ENCODE results near the gene MUC21. TPM values are rescaled to one million over a fixed set of nuclear protein-coding genes. Genes with fewer than 3 reads are reported as not detected.
"Not testable (repeated sequence)": the region's sequence is repeated elsewhere in the genome, so short reads cannot be mapped to it uniquely, and the experiment has no call there.

MUC21 gene
- total and polyA plus RNA-seq, 2 donors from 2014 or later, result not detected

- no peak for FAIRE-seq
- no peaks in the 10 kb centered on the region for H3K9me3 ChIP-seq (ENCODE audit: control insufficient read depth in 2 of 3, insufficient read depth in 1 of 3, low read length in 3 of 3)
- no peak for DNase-seq
- H3K4me3 ChIP-seq (ENCODE audit: low read length in 3 of 3), result no peak overlapping the region
- TF ChIP-seq, protein P1, sequence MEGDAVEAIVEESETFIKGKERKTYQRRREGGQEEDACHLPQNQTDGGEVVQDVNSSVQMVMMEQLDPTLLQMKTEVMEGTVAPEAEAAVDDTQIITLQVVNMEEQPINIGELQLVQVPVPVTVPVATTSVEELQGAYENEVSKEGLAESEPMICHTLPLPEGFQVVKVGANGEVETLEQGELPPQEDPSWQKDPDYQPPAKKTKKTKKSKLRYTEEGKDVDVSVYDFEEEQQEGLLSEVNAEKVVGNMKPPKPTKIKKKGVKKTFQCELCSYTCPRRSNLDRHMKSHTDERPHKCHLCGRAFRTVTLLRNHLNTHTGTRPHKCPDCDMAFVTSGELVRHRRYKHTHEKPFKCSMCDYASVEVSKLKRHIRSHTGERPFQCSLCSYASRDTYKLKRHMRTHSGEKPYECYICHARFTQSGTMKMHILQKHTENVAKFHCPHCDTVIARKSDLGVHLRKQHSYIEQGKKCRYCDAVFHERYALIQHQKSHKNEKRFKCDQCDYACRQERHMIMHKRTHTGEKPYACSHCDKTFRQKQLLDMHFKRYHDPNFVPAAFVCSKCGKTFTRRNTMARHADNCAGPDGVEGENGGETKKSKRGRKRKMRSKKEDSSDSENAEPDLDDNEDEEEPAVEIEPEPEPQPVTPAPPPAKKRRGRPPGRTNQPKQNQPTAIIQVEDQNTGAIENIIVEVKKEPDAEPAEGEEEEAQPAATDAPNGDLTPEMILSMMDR (IDR thresholded peaks at IDR 0.05; ENCODE audit: borderline replicate concordance, extremely low read depth, insufficient read depth), result no peak
- H3K27ac ChIP-seq (ENCODE audit: low read depth in 2 of 2, low read length in 2 of 2), result no peak overlapping the region
- no peaks in the 10 kb centered on the region for H3K36me3 ChIP-seq (ENCODE audit: control insufficient read depth in 2 of 3, insufficient read depth in 3 of 3, low read length in 3 of 3)
- intact Hi-C loops (cut with DNase I), result no loop called here
- no peaks in the 10 kb centered on the region for H3K4me1 ChIP-seq (ENCODE audit: control insufficient read depth in 2 of 3, insufficient read depth in 2 of 3, low read depth in 1 of 3, low read length in 3 of 3)
- no peak overlapping the region for H3K9ac ChIP-seq (ENCODE audit: low read length in 3 of 3)
- no peaks in the 10 kb centered on the region for H3K27me3 ChIP-seq (ENCODE audit: control insufficient read depth, insufficient read depth, low read length)
These were observed 19.4 kb upstream of the MUC21 start for GRCh38 chr6:30964075-30964474.

DNA sequence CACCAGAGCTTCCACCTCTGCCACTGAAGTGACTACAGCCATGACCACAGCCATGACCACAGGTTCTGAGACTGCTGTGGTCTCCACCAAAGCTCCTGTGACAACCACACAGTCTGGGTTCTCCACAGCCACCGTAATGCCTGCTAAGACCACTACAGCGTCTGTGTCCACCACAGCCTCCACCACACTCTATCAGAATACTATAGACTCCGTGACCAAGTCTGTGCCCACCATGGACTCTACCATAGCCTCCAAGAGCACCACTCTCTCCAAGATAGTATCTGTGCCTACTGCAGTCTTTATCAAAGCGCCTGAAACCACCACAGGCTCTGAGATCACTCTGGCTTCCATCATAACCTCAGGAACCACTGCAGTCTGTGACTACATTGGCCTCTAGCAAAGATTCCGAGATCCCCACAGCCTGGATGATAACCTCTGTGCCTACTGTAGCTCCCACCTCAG, 18.3 kb upstream of the MUC21 start:
- DNase-seq (no peak), FAIRE-seq (no peak)
- TF ChIP-seq, protein P1 (IDR thresholded peaks at IDR 0.05; ENCODE audit: borderline replicate concordance, extremely low read depth, insufficient read depth), result no peak
- no peak overlapping the region for H3K9ac ChIP-seq (ENCODE audit: low read length in 3 of 3)
- H3K27me3 ChIP-seq (ENCODE audit: control insufficient read depth, insufficient read depth, low read length), result no peaks in the 10 kb centered on the region
- H3K4me1 ChIP-seq (ENCODE audit: control insufficient read depth in 2 of 3, insufficient read depth in 2 of 3, low read depth in 1 of 3, low read length in 3 of 3), result no peaks in the 10 kb centered on the region
- no peaks in the 10 kb centered on the region for H3K36me3 ChIP-seq (ENCODE audit: control insufficient read depth in 2 of 3, insufficient read depth in 3 of 3, low read length in 3 of 3)
- no peaks in the 10 kb centered on the region for H3K9me3 ChIP-seq (ENCODE audit: control insufficient read depth in 2 of 3, insufficient read depth in 1 of 3, low read length in 3 of 3)
- no peak overlapping the region for H3K27ac ChIP-seq (ENCODE audit: low read depth in 2 of 2, low read length in 2 of 2)
- H3K4me3 ChIP-seq (ENCODE audit: low read length in 3 of 3), result no peak overlapping the region
- intact Hi-C loops (cut with DNase I), result no loop called here

DNA sequence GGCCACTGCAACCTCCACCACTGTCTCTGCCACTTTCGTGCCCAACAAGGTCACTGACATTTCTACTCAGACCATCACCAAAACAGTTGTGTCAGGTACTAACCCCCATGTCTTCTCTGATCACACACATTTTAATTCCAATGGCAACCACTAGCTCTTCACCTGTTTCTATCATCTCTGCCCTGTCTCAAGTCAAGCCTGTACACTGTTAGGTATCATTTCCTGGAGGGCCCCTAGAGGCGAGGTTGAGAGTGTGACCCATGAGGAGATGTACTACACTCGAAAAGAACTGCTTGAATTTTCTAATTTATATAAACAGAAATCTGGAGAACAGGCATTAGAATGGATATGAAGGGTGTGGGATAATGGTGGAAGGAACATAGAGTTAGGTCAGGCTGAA, 17.4 kb upstream of the MUC21 start:
- FAIRE-seq (no peak), DNase-seq (no peak)
- Histone ChIP-seq H3K27ac (ENCODE audit: low read depth in 2 of 2, low read length in 2 of 2) (no peak overlapping the region), H3K27me3 (ENCODE audit: control insufficient read depth, insufficient read depth, low read length) (no peaks in the 10 kb centered on the region), H3K9ac (ENCODE audit: low read length in 3 of 3) (no peak overlapping the region), H3K4me1 (ENCODE audit: control insufficient read depth in 2 of 3, insufficient read depth in 2 of 3, low read depth in 1 of 3, low read length in 3 of 3) (no peaks in the 10 kb centered on the region), H3K36me3 (ENCODE audit: control insufficient read depth in 2 of 3, insufficient read depth in 3 of 3, low read length in 3 of 3) (no peaks in the 10 kb centered on the region), H3K4me3 (ENCODE audit: low read length in 3 of 3) (no peak overlapping the region), H3K9me3 (ENCODE audit: control insufficient read depth in 2 of 3, insufficient read depth in 1 of 3, low read length in 3 of 3) (no peaks in the 10 kb centered on the region)
- intact Hi-C loops (cut with DNase I), result no loop called here
- TF ChIP-seq, protein P1 (IDR thresholded peaks at IDR 0.05; ENCODE audit: borderline replicate concordance, extremely low read depth, insufficient read depth), result no peak

DNA sequence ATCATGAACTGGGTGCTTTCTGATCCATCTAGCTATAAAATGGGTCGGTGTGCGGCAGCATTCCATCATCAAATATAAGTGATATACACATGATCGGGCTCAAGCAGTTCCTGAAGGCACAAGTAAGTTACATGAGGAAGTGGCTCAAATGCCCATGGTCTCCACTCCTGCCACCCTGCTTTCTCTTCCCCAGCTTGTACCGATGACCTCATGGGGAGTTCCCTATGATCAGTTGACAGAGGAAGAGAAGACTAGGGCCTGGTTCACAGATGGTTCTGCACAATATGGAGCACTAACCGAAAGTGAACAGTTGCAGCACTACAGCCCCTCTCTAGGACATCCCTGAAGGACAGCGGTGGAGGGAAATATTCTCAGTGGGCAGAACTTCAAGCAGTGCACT, 14.3 kb upstream of the MUC21 start:
- H3K9me3 ChIP-seq (ENCODE audit: control insufficient read depth in 2 of 3, insufficient read depth in 1 of 3, low read length in 3 of 3); H3K4me3 ChIP-seq (ENCODE audit: low read length in 3 of 3); DNase-seq; H3K27ac ChIP-seq (ENCODE audit: low read depth in 2 of 2, low read length in 2 of 2); H3K27me3 ChIP-seq (ENCODE audit: control insufficient read depth, insufficient read depth, low read length); FAIRE-seq; H3K36me3 ChIP-seq (ENCODE audit: control insufficient read depth in 2 of 3, insufficient read depth in 3 of 3, low read length in 3 of 3); H3K4me1 ChIP-seq (ENCODE audit: control insufficient read depth in 2 of 3, insufficient read depth in 2 of 3, low read depth in 1 of 3, low read length in 3 of 3); intact Hi-C loops (cut with DNase I); H3K9ac ChIP-seq (ENCODE audit: low read length in 3 of 3): not testable (repeated sequence)

All from kidney (tissue), 14 donors.